ENCODE results near the gene REV1.

Gene REV1

DNA sequence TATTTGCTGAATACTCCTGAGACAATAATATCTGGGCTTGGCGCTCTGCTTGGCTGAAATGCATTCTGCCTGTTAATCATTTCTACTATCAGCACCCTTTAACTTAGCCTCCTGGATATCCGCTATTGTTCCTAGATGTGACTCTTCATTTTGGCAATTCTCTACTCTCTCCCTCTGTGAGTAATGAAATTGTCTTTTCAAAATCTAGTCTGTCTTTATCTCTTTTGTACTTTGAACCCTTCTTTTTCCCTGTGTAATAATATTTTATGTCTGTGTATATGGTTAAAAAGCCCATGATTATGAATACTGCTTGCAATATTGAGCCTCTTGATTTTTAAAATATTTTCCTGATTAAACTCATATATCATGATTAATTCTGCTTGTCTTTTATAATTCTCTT, 6.2 kb upstream of the REV1 start:
- H3K4me1 ChIP-seq (ENCODE audit: low read length) = no peaks in the 10 kb centered on the region
- H3K9ac ChIP-seq (ENCODE audit: low read length) = no peak overlapping the region
- H4K20me1 ChIP-seq (ENCODE audit: insufficient read depth, low read length) = no peaks in the 10 kb centered on the region
- no peaks in the 10 kb centered on the region for H3K27me3 ChIP-seq (replicated peaks; ENCODE audit: insufficient read depth, low read length)
- H3K9me2 ChIP-seq (replicated peaks; ENCODE audit: insufficient read depth, low read length) = no peaks in the 10 kb centered on the region
- DNase-seq = no peak
- H3K79me2 ChIP-seq (ENCODE audit: low read length) = no peaks in the 10 kb centered on the region
- H3K4me2 ChIP-seq (ENCODE audit: low read depth, low read length) = no peak overlapping the region
- no peak overlapping the region for H3K27ac ChIP-seq (ENCODE audit: low read length)
- H2AFZ ChIP-seq (ENCODE audit: low read length) = no peak overlapping the region
- H3K36me3 ChIP-seq (replicated peaks; ENCODE audit: insufficient read depth, low read length) = no peaks in the 10 kb centered on the region
- H3F3A ChIP-seq (ENCODE audit: insufficient read depth, low read length) = no peaks in the 10 kb centered on the region
- no peak overlapping the region for H3K4me3 ChIP-seq (ENCODE audit: low read length)
- H3K9me3 ChIP-seq (replicated peaks; ENCODE audit: insufficient read depth, low read length) = no peaks in the 10 kb centered on the region
- no peak for TF ChIP-seq EZH2 (optimal IDR thresholded peaks at IDR 0.05; ENCODE audit: low read depth, low read length)
- TF ChIP-seq, protein P1, sequence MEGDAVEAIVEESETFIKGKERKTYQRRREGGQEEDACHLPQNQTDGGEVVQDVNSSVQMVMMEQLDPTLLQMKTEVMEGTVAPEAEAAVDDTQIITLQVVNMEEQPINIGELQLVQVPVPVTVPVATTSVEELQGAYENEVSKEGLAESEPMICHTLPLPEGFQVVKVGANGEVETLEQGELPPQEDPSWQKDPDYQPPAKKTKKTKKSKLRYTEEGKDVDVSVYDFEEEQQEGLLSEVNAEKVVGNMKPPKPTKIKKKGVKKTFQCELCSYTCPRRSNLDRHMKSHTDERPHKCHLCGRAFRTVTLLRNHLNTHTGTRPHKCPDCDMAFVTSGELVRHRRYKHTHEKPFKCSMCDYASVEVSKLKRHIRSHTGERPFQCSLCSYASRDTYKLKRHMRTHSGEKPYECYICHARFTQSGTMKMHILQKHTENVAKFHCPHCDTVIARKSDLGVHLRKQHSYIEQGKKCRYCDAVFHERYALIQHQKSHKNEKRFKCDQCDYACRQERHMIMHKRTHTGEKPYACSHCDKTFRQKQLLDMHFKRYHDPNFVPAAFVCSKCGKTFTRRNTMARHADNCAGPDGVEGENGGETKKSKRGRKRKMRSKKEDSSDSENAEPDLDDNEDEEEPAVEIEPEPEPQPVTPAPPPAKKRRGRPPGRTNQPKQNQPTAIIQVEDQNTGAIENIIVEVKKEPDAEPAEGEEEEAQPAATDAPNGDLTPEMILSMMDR (IDR thresholded peaks at IDR 0.05; ENCODE audit: low read length) = no peak

DNA sequence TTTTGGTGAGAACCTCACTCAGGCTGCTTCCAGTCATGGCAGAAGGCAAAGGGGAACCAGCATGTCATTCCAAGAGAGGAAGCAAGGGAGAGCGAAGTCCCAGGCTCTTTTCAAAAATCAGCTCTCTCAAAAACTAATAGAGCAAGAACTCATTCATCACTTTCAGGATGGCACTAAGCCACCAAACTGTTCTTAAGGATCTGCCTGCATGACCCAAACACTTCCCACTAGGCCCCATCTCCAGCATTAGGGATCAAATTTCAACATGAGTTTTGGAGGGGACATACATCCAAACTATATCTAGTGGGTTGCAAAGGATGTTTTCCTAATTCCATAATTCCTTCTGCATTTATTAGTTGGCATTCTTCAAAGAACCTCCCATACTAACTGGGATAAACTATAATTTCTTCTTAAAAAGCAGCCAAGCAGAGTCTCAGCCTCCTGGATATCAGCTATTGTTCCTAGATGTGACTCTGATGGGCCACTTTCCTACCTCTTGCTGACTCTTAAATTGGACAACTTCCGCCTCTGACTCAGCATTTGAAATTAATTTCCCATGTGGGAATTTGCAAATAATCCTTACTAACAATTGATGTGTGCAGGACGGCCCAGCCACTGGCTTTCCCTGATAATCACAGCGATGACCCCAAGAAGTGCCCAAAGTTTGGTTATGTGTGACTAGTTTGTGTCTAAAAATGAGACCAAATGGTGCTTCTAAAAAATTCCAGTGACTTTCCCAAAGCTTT, 5.5 kb upstream of the REV1 start:
- no peak overlapping the region for H2AFZ ChIP-seq (ENCODE audit: low read length)
- H3K9me3 ChIP-seq (replicated peaks; ENCODE audit: insufficient read depth, low read length) = no peaks in the 10 kb centered on the region
- TF ChIP-seq, protein P1 (IDR thresholded peaks at IDR 0.05; ENCODE audit: low read length) = no peak
- TF ChIP-seq EZH2phosphoT487 (IDR thresholded peaks at IDR 0.05; ENCODE audit: low read length) (no peak), EZH2 (optimal IDR thresholded peaks at IDR 0.05; ENCODE audit: low read depth, low read length) (no peak)
- H3K9me2 ChIP-seq (replicated peaks; ENCODE audit: insufficient read depth, low read length) = no peaks in the 10 kb centered on the region
- no peaks in the 10 kb centered on the region for H4K20me1 ChIP-seq (ENCODE audit: insufficient read depth, low read length)
- H3K4me2 ChIP-seq (ENCODE audit: low read depth, low read length) = no peak overlapping the region
- no peak overlapping the region for H3K9ac ChIP-seq (ENCODE audit: low read length)
- H3K36me3 ChIP-seq (replicated peaks; ENCODE audit: insufficient read depth, low read length) = no peaks in the 10 kb centered on the region
- no peaks in the 10 kb centered on the region for H3K79me2 ChIP-seq (ENCODE audit: low read length)
- no peak for DNase-seq
- H3F3A ChIP-seq (ENCODE audit: insufficient read depth, low read length) = no peaks in the 10 kb centered on the region
- H3K27ac ChIP-seq (ENCODE audit: low read length) = no peak overlapping the region
- H3K27me3 ChIP-seq (replicated peaks; ENCODE audit: insufficient read depth, low read length) = no peaks in the 10 kb centered on the region
- no peaks in the 10 kb centered on the region for H3K4me1 ChIP-seq (ENCODE audit: low read length)
- no peak overlapping the region for H3K4me3 ChIP-seq (ENCODE audit: low read length)

DNA sequence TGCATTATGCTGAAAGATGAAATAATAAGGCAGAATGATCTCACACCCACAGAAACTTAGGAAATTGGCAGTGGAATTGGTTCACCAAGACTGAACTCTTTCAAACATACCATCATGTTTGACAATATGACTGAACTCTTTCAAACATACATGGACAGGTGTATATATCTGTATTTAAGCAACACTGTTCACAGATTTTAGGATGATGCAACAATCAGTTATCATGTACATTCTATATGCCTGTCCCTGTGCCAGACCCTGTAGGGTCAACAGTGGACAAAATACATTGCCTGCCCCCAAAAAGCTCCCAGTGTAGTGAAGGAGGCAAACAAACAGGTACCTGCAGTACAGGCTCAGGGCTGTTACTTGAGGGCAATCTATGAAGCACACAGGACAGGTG, 2.9 kb upstream of the REV1 start:
- TF ChIP-seq EZH2phosphoT487 (IDR thresholded peaks at IDR 0.05; ENCODE audit: low read length) (no peak), EZH2 (optimal IDR thresholded peaks at IDR 0.05; ENCODE audit: low read depth, low read length) (no peak)
- DNase-seq = no peak

More for the DNA sequence above, 2.9 kb upstream of the REV1 start:
- no peak overlapping the region for H3K27ac ChIP-seq (ENCODE audit: low read length)
- H3K9me3 ChIP-seq (replicated peaks; ENCODE audit: insufficient read depth, low read length) = no peaks in the 10 kb centered on the region
- H3F3A ChIP-seq (ENCODE audit: insufficient read depth, low read length) = 0 out of 2 replicates have a peak, but pooled peaks cover 7% of the 10 kb centered on the region
- H3K4me2 ChIP-seq (ENCODE audit: low read depth, low read length) = no peak overlapping the region
- peaks cover 15% of the 10 kb centered on the region for H3K79me2 ChIP-seq (ENCODE audit: low read length)
- H3K4me1 ChIP-seq (ENCODE audit: low read length) = no peaks in the 10 kb centered on the region; the same call in 1 of the 2 replicates
- H4K20me1 ChIP-seq (ENCODE audit: insufficient read depth, low read length) = no peaks in the 10 kb centered on the region
- H3K4me3 ChIP-seq (ENCODE audit: low read length) = no peak overlapping the region
- no peaks in the 10 kb centered on the region for H3K36me3 ChIP-seq (replicated peaks; ENCODE audit: insufficient read depth, low read length)
- no peak overlapping the region for H3K9ac ChIP-seq (ENCODE audit: low read length)
- no peak overlapping the region for H2AFZ ChIP-seq (ENCODE audit: low read length)
- H3K27me3 ChIP-seq (replicated peaks; ENCODE audit: insufficient read depth, low read length) = no peaks in the 10 kb centered on the region
- no peaks in the 10 kb centered on the region for H3K9me2 ChIP-seq (replicated peaks; ENCODE audit: insufficient read depth, low read length)
